WI38 (cell line): Measurements from ENCODE around the gene C3.

Experiments
- H3K4me3 ChIP-seq: 2 replicates; pipeline ENCODE4 v1.5.1; 2011; ENCODE audit warnings: low read depth, mild to moderate bottlenecking, control low read depth, low read length
- TF ChIP-seq, protein P1 (sequence below): IDR thresholded peaks from 2 replicates; pipeline ENCODE4 v1.5.1; 2012; ENCODE audit warnings: low read depth, mild to moderate bottlenecking, control low read depth, low read length

C3 gene

DNA sequence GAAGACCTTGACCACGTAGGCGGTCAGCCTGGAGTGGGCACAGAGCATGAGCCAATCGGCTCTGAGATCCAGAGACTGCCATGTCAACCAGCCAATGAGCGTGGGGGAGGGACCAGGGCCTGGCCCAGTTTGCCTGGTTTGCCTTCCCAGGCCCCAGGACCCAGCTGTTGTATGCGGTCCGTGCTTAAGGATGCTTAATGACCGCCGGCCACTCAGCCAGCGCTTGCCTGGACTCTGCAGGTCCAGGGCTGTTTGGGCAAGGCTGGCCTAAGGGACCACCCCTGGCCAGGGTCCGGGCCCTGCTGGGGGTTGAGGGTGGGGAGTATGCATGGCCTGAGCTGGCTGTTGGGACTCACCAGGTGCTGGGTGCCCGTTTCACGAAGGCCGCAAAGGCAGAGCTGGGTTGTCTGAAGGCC, 27.4 kb downstream of the C3 start:
- no peak overlapping the region for H3K4me3 ChIP-seq
- TF ChIP-seq, protein P1, sequence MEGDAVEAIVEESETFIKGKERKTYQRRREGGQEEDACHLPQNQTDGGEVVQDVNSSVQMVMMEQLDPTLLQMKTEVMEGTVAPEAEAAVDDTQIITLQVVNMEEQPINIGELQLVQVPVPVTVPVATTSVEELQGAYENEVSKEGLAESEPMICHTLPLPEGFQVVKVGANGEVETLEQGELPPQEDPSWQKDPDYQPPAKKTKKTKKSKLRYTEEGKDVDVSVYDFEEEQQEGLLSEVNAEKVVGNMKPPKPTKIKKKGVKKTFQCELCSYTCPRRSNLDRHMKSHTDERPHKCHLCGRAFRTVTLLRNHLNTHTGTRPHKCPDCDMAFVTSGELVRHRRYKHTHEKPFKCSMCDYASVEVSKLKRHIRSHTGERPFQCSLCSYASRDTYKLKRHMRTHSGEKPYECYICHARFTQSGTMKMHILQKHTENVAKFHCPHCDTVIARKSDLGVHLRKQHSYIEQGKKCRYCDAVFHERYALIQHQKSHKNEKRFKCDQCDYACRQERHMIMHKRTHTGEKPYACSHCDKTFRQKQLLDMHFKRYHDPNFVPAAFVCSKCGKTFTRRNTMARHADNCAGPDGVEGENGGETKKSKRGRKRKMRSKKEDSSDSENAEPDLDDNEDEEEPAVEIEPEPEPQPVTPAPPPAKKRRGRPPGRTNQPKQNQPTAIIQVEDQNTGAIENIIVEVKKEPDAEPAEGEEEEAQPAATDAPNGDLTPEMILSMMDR = no peak

DNA sequence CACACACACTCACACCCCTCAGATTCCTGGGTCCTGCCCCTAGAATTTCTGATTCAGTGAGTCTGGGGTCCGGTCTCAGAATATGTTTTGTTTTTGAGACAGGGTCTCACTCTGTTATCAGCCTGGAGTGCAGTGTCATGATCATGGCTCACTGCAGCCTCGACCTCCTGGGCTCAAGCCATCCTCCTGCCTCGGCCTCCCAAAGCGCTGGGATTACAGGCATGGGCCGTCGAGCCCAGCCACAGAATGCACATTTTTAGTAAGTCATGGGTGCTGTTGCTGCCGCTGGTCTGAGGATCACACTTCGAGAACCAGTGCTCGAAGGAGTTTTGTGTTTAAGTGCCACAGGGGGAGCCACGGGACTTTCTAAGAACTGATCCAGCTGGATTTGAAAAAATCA, 28.4 kb downstream of the C3 start:
- TF ChIP-seq, protein P1 = no peak
- H3K4me3 ChIP-seq = no peak overlapping the region

DNA sequence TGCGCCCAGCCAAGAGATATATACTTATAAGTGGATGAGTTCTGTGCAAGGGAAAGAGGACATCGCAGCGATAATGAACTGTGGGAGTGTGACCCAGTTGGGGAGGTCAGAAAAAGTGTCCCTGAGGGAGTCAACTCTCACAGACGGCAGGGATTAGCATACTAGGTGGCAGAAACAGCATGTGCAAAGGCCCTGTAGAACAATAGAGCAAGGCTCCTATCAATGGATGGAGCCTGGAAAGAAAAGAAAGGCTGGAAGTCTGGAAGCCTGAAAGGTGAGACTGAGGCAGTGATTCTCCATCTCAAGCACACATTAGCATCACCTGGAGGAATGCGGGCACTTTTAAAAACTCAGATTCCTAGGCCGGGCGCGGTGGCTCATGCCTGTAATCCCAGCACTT, 29.1 kb downstream of the C3 start:
- no peak overlapping the region for H3K4me3 ChIP-seq
- TF ChIP-seq, protein P1 = no peak

DNA sequence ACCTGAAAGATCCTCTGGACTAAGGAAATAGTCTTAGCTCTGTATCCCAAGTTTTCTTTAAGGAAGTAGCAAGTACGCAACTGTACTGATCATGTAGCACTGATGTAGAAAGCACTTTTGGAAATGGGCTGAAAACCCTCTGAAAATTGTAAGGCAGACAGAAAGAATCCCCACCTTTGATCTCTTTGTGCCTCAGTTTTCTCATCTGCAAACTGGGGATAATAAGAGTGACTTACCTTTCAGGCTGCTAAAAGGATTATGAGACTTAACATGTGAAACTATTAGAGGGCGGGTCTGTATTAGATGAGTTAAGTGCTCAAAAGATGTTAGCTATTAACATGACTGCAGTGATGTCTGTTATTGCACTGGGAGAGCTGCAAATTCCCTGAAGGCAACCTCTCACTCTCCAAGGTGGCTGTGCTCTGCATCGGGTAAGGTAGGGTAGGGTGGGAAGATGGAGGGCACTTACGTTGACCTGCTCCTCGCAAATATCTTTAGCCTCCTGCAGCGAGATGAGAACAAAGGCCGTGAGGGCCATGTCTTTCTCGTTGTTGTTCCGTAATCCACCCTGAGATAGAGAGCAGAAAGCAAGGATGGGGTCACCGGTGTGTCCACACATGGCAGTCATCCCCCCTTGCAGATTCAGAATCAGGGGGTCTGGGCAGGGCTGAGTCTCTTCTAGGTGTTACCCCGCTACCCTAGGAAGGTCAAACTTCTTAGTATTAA, 30.1 kb downstream of the C3 start:
- H3K4me3 ChIP-seq = no peak overlapping the region
- TF ChIP-seq, protein P1 = no peak

DNA sequence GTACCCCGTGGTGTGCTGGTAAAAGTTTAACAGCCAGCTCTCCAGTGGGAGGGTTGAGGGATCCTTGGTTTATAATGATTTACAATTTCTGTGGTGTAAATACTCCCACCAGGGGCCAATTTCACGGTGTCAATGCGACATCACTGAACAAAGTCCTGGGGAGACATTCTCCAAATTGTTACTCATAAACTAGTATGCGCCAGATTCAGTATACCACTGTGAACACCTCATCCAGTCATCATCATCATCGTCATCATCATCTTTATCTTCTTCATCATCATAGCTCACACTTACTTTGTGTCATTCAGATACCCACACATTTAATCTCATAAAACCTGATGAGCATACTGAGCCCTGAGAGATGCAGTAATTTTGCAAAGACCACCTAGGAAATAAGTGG, 33.3 kb downstream of the C3 start:
- H3K4me3 ChIP-seq = no peak overlapping the region
- TF ChIP-seq, protein P1 = no peak

DNA sequence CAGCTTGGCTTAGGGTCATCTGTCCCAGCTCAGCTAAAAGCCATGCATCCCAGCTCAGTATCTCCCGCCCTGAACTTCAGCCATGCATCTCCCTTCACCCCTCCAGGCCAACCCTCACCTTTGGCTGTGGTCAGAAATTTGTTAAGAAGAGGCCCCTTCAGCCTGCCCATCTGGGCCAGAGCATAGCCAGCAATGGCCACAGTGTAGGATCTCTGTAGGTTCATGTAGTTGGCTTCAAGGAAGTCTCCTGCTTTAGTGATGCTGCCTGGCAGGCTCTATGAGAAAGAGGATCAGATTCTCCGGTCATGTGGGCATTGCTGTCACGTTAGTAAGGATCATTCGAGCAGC, 33.8 kb downstream of the C3 start:
- TF ChIP-seq, protein P1 = no peak
- H3K4me3 ChIP-seq = no peak overlapping the region

DNA sequence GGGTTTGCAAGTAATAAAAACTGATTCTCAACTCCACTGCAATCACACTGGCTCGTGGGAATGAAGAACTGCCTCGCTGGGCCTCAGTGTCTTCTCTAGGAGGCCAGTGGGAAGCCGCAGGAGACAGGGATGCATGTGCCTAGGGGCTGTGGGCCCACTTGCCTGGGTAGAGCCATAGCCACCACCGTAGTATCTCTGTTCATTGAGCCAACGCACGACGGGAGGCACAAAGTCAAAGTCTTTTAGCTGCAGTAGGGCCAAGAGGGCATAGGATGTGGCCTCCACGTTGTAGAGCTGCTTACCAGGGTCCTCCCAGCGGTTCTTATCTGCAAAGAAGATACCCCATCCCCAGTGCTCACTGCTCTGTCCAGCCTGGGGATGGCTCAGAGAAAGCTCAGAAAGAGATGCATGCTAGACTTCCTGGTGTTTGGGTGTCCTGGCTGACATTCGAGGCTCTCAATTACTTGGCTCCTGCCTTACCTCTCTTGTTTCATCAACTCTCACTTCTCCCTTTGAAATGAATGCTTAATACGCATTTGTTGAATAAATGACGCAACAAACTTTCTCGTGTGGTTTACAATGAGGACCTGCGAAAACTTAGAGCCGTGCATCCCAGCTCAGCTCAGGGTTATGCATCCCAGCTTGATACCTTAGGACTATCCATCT, 34.4 kb downstream of the C3 start:
- H3K4me3 ChIP-seq = no peak overlapping the region
- TF ChIP-seq, protein P1 = no peak
